SJSA1 (cell line): ENCODE data around the gene KIF19. TPM values are rescaled to one million over a fixed set of nuclear protein-coding genes. Genes with fewer than 3 reads are reported as not detected.
A peak's percentile ranks its signal among the peaks of the same experiment; 100 is the strongest.

Experiments
- DNase-seq, 2 experiments: peaks; one replicate each; pipeline ENCODE4 v3.0.0-alpha.2; 2015 to 2020; ENCODE audit warnings: low spot score in 2 of 2, low read depth in 1 of 2
- H3K27ac ChIP-seq: fragments of 250-450 bp; sonication (Bioruptor Pico); 2 replicates; pipeline ENCODE4 v1.5.1; 2020; ENCODE audit warnings: mild to moderate bottlenecking, moderate library complexity
- H3K27me3 ChIP-seq: fragments of 250-450 bp; sonication (Bioruptor Pico); replicated peaks from 2 replicates; pipeline ENCODE4 v1.5.1; 2020; ENCODE audit warnings: mild to moderate bottlenecking, moderate library complexity
- H3K36me3 ChIP-seq: fragments of 250-450 bp; sonication (Bioruptor Pico); 2 replicates; pipeline ENCODE4 v1.5.1; 2020; ENCODE audit warnings: mild to moderate bottlenecking
- H3K4me1 ChIP-seq: fragments of 250-450 bp; sonication (Bioruptor Pico); replicated peaks from 2 replicates; pipeline ENCODE4 v1.6.1; 2021; ENCODE audit warnings: mild to moderate bottlenecking
- H3K4me3 ChIP-seq: fragments of 250-450 bp; sonication (Bioruptor Pico); 2 replicates; pipeline ENCODE4 v1.5.1; 2020; ENCODE audit warnings: mild to moderate bottlenecking
- H3K9me3 ChIP-seq: fragments of 250-450 bp; sonication (Bioruptor Pico); replicated peaks from 2 replicates; pipeline ENCODE4 v1.5.1; 2020; ENCODE audit warnings: mild to moderate bottlenecking
- total RNA-seq: library from RNA; depleted of rRNA; stranded (reverse); fragments of >200 nt; shearing (Covaris generic); gene quantifications from 2 replicates; pipeline ENCODE4 v1.2.3, GENCODE V29; 2014

KIF19 gene
- total RNA-seq, 1 experiment from 2014 or later, result not detected

- Histone ChIP-seq H3K9me3 (peaks cover 5% of the 10 kb centered on the region; the same call in 1 of the 2 replicates), H3K4me1 (peaks cover 10% of the 10 kb centered on the region), H3K4me3 (no peak overlapping the region), H3K27ac (no peak overlapping the region), H3K36me3 (no peaks in the 10 kb centered on the region), H3K27me3 (peaks cover 100% of the 10 kb centered on the region)
- no peak for DNase-seq
Observed at GRCh38 chr17:74354561-74354960, 28.5 kb downstream of the KIF19 start.

DNA sequence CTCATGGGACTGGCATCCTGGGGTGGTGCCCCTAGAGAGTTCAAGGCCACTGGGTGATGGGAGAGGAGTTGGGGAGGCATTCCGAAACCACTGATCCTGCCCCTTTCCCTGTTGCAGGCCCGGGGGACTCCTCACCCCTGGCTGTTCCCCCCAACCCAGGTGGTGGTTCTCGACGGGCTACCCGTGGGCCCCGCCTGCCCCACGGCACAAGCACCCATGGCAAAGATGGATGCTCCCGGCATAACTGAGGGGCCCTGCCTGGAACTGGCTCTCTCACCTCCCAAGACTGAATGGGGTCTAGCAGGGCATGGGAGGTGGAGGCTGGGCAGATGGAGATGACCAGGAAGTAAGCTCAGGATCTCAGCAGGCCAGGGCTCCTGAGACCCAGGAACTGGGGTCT lies 29.0 kb downstream of the KIF19 start:
- Histone ChIP-seq H3K27ac (no peak overlapping the region), H3K36me3 (no peaks in the 10 kb centered on the region), H3K9me3 (peaks cover 5% of the 10 kb centered on the region; the same call in 1 of the 2 replicates), H3K27me3 (peaks cover 100% of the 10 kb centered on the region), H3K4me3 (no peak overlapping the region), H3K4me1 (peaks cover 10% of the 10 kb centered on the region)
- no peak for DNase-seq

GRCh38 chr17:74356646-74357465 lies 30.8 kb downstream of the KIF19 start:
- Histone ChIP-seq H3K4me1 (peaks cover 10% of the 10 kb centered on the region), H3K4me3 (no peak overlapping the region), H3K9me3 (peaks cover 5% of the 10 kb centered on the region; the same call in 1 of the 2 replicates), H3K27ac (no peak overlapping the region), H3K36me3 (no peaks in the 10 kb centered on the region), H3K27me3 (peaks cover 100% of the 10 kb centered on the region)
- no peak for DNase-seq

DNA sequence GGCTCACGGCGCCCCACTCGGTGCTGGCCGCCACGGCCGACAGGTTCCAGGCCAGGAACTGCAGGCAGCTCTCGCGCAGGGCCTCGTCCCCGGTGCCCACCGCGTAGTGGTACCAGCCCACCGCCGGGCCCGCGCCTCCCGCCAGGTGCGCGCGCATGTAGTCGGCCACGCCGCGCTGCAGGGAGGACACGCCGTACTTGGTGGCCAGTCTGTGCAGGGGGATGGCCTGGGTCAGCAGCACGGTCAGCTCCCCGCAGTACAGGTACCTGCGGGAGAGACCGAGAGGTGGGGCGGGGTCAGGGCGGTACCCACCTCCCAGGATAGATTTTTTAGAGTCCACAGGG lies 31.4 kb downstream of the KIF19 start:
- no peak for DNase-seq
- H3K4me3 ChIP-seq, result no peak overlapping the region
- H3K27ac ChIP-seq, result no peak overlapping the region
- H3K9me3 ChIP-seq, result peaks cover 5% of the 10 kb centered on the region; the same call in 1 of the 2 replicates
- no peaks in the 10 kb centered on the region for H3K36me3 ChIP-seq
- peaks cover 10% of the 10 kb centered on the region for H3K4me1 ChIP-seq
- H3K27me3 ChIP-seq, result peaks cover 100% of the 10 kb centered on the region

DNA sequence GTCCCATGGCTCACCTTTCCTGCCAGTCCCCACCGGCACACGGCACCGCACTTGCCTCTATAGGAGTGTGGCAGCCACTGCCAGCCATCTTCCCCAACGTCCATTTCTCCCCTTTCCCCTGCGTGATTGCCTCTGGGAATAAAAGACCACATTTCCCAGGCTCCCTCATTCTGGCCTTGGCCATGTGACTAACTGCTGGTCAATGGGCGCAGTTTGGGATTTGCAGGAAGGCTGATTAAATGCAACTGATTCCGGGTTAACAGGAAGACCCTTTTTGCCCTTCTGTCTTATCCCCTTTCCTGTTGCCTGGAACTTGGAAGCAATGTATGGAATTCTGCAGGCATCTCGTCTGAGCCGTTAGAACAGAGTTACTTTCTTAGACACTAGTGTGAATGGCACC lies 32.7 kb downstream of the KIF19 start:
- no peak overlapping the region for H3K4me3 ChIP-seq
- no peak for DNase-seq
- no peak overlapping the region for H3K27ac ChIP-seq
- no peaks in the 10 kb centered on the region for H3K36me3 ChIP-seq
- peaks cover 10% of the 10 kb centered on the region for H3K4me1 ChIP-seq
- H3K9me3 ChIP-seq, result peaks cover 5% of the 10 kb centered on the region; the same call in 1 of the 2 replicates
- H3K27me3 ChIP-seq, result peaks cover 96% of the 10 kb centered on the region

DNA sequence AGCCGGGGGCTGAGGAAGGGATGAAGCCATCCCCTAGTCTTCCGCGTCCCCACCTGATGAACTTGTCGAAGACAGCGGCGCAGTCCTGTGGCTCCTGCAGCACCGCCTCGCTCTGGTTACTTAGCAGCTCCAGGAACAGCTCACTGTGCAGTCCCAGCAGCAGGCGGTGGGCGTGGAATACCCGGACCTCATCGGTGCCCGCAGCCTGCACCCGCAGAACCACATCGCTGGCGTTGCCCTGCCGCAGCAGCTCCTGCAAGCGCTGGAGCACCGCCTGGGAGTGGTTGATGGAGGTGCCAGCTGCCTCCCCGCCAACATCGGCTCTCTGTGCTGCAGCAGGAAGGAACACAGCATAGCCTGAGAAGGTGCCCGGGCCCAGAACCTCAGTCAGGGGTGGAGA lies 33.9 kb downstream of the KIF19 start:
- Histone ChIP-seq H3K36me3 (no peaks in the 10 kb centered on the region), H3K27ac (no peak overlapping the region), H3K4me1 (peaks cover 10% of the 10 kb centered on the region), H3K9me3 (peaks cover 5% of the 10 kb centered on the region; the same call in 1 of the 2 replicates), H3K4me3 (no peak overlapping the region), H3K27me3 (peaks cover 85% of the 10 kb centered on the region)
- no peak for DNase-seq

DNA sequence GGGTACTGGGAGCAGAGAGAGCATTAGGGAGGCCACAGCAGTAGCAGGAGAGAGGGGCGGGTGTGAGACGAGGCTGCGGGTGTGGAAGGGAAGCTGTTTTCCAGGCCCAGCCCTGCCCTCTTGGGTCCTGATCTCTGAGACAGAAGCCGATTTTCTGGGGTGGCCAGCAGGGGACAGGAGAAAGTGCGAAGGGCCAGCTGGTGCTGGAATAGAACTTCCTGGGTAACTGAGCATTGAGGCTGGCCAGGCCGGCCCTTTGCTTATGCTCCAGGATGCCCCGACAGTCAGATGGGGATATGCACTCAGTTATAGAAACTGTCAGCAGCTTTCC lies 34.8 kb downstream of the KIF19 start:
- no peak overlapping the region for H3K4me3 ChIP-seq
- peaks cover 10% of the 10 kb centered on the region for H3K4me1 ChIP-seq
- no peak overlapping the region for H3K27ac ChIP-seq
- peaks cover 85% of the 10 kb centered on the region for H3K27me3 ChIP-seq
- no peaks in the 10 kb centered on the region for H3K36me3 ChIP-seq
- DNase-seq, result no peak
- H3K9me3 ChIP-seq, result peaks cover 5% of the 10 kb centered on the region; the same call in 1 of the 2 replicates

- no peak within 1 kb of the TSS for H3K4me3 ChIP-seq
- peaks cover 5% of the 10 kb centered on the region; the same call in 1 of the 2 replicates for H3K9me3 ChIP-seq
- peaks cover 10% of the 10 kb centered on the region for H3K4me1 ChIP-seq
- no peak for DNase-seq
- no peak within 1 kb of the TSS for H3K27ac ChIP-seq
- no peaks in the 10 kb centered on the region for H3K36me3 ChIP-seq
- H3K27me3 ChIP-seq, result peaks cover 81% of the 10 kb centered on the region
Observed at GRCh38 chr17:74361230-74362068, 35.4 kb downstream of the KIF19 start, which contains the start of gene BTBD17. Gene BTBD17, minus strand, starts transcription at chr17:74361868. Its CDS starts 49 bp downstream, at chr17:74361819.

- Histone ChIP-seq H3K9me3 (peaks cover 2% of the 10 kb centered on the region; the same call in 1 of the 2 replicates), H3K4me3 (no peak overlapping the region), H3K36me3 (no peaks in the 10 kb centered on the region), H3K27me3 (peaks cover 77% of the 10 kb centered on the region), H3K4me1 (peaks cover 4% of the 10 kb centered on the region), H3K27ac (no peak overlapping the region)
- no peak for DNase-seq
Observed at GRCh38 chr17:74362069-74362405, 36.0 kb downstream of the KIF19 start.

DNA sequence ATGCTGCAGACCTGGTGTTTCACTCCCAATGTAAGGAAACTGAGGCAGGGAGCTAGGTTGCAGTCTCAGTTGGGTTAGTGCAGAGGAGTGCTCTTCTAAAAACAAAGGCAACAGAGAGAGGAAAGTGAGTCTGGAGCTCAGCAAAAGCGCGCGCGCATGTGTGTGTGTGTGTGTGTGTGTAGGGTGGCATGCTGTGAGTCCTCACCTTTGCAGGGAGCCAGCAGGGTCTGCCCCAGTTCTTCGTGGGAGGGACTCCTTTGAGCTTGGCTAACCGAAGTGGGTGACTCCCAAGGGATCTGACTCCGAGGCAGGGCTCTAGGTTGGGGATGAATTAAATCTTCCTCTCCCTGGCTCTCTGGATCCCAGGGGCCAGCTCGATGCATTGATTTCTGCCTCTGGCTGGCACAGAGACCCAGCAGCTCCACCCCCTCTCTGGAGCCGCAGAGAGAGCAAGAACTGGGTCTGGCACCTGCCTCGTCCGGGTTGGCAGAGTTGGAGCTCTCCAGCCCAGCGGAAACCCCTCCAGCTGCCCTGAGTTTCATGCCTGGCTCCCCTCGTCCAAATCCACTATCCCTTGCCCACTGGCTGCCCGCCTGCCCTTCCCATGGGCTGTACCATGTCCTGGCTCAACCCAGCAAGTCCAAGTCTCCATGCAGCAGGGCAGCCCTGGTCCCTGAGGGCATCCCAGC lies 36.9 kb downstream of the KIF19 start:
- no peak for DNase-seq
- Histone ChIP-seq H3K4me3 (no peak overlapping the region), H3K9me3 (no peaks in the 10 kb centered on the region), H3K27me3 (peaks cover 68% of the 10 kb centered on the region), H3K36me3 (no peaks in the 10 kb centered on the region), H3K4me1 (no peaks in the 10 kb centered on the region), H3K27ac (no peak overlapping the region)

DNA sequence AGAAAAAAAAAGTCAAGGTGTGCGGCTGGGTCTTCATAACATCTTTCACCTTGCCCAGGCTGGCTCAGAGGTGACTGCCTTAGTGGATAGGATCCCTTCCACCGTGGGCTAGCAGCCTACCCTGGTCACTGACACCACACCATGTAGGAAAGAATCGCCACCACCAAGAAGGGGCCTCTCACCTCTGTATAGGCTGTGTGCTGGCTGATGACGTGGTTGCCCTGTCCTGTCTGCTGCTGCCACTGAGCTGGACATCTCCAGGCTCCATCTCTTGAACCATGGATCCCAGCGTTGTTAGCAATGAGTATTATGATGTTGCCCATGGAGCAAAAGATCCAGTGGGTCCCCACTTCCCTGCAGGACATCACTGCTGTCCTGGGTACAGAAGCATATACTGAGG lies 41.2 kb downstream of the KIF19 start, which contains the start of gene GPR142:
GPR142 (plus strand) TSS at position 301 of the 400 bp plus-strand sequence. CDS start 2,035 bp downstream, outside the sequence.
- DNase-seq, result no peak
- H3K4me1 ChIP-seq, result no peaks in the 10 kb centered on the region
- H3K36me3 ChIP-seq, result no peaks in the 10 kb centered on the region
- no peak within 1 kb of the TSS for H3K27ac ChIP-seq
- no peak within 1 kb of the TSS for H3K4me3 ChIP-seq
- H3K27me3 ChIP-seq, result peaks cover 25% of the 10 kb centered on the region
- no peaks in the 10 kb centered on the region for H3K9me3 ChIP-seq

DNA sequence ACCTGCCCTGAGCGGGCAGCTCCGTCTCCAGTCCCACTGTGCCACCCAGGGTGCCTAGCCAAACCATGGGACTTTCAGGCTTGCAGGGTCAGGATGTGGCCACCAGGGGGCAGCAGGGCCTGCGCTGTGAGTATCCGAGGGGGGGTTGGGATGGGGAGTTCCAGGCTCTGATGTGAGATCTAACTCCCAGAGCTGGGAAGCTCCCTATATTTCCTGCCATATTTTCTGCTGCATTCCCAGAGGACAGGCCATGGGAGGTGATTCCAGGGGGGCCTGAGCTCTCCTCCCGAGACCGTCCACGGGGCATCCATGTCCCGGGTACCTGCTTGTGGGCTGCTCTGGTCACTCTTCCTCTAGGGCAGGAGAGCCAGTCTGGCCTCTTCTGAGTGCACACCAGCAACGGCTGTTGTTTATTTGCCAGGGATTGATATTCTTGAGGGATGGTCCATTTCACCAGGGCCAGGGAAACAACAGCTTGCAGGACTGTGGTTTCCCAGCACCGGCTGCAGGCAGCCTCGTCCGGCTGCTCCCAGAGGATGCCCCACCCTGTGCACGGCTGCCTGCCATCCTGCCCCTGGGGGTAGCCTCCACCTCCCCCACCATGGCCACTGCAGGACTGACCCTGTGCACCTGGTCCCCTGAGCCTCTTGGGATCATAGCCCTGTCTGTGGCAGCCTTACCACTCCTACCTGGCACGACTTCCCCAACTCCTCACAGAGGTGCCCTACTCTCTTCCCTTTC lies 42.5 kb downstream of the KIF19 start:
- DNase-seq, result peak; percentile 63 to 81
- Histone ChIP-seq H3K4me1 (no peaks in the 10 kb centered on the region), H3K9me3 (no peaks in the 10 kb centered on the region), H3K27ac (no peak overlapping the region), H3K36me3 (no peaks in the 10 kb centered on the region), H3K4me3 (no peak overlapping the region), H3K27me3 (peaks cover 16% of the 10 kb centered on the region)

DNA sequence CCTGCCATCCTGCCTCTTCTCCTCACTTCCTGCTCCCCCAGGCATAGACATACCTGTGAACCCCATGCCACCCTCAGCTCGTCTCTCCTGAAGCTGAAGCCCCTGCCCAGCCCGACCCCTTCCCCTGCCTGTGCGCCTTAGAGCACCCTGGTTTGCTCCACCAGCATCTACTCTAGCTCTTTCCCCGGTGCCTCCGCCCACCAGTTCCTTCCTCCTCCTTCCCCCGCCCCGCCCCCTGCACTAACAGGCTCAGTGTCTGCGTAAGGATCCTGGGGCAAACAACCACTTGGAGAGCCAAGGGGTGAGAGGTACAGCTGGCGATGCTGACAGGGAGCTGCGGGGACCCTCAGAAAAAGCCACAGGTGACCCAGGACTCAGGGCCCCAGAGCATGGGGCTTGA lies 43.2 kb downstream of the KIF19 start:
- Histone ChIP-seq H3K4me3 (no peak overlapping the region), H3K27me3 (peaks cover 14% of the 10 kb centered on the region), H3K27ac (no peak overlapping the region), H3K9me3 (no peaks in the 10 kb centered on the region), H3K36me3 (no peaks in the 10 kb centered on the region), H3K4me1 (no peaks in the 10 kb centered on the region)
- DNase-seq, result no peak
